Upper lobe of left lung (tissue), 6 donors: ENCODE data around the gene C3orf20. TPM values are rescaled to one million over a fixed set of nuclear protein-coding genes. Genes with fewer than 3 reads are reported as not detected.

Experiments used
- ATAC-seq, 2 donors: fragments of 200-7000 bp; cut with Tn5 transposase; one replicate each; pipeline ENCODE4 v1.9.1; 2022; ENCODE audit warnings: mild to moderate bottlenecking in 2 of 2, moderate library complexity in 2 of 2; ENCODE audit not compliant: low FRiP score in 2 of 2
- DNase-seq, 2 donors: peaks; one replicate each; pipeline ENCODE4 v3.0.0-alpha.2; 2019 to 2020
- H3K27ac ChIP-seq, 4 donors: fragments of 200-600 bp; sonication (generic); one replicate each; pipeline ENCODE4 v1.5.1; 2016 to 2019
- H3K27me3 ChIP-seq, 4 donors: fragments of 200-600 bp; sonication (generic); one replicate each; pipeline ENCODE4 v1.5.1; 2017 to 2019
- H3K36me3 ChIP-seq, 4 donors: fragments of 200-600 bp; sonication (generic); one replicate each; pipeline ENCODE4 v1.5.1; 2016 to 2019
- H3K4me1 ChIP-seq, 4 donors: fragments of 200-600 bp; sonication (generic); one replicate each; pipeline ENCODE4 v1.5.1; 2018 to 2019
- H3K4me3 ChIP-seq, 4 donors: fragments of 200-600 bp; sonication (generic); one replicate each; pipeline ENCODE4 v1.5.1; 2017 to 2019; ENCODE audit warnings: mild to moderate bottlenecking in 2 of 4, moderate library complexity in 1 of 4
- H3K9me3 ChIP-seq, 4 donors: fragments of 200-600 bp; sonication (generic); one replicate each; pipeline ENCODE4 v1.5.1; 2018 to 2019
- EP300 ChIP-seq, 4 donors: sonication (generic); formaldehyde crosslinking; IDR thresholded peaks; one replicate each; pipeline ENCODE4 v1.5.1; 2017; ENCODE audit warnings: antibody characterized with exemption in 4 of 4, control low read depth in 2 of 4
- POLR2A ChIP-seq, 4 donors: fragments of 450-650 bp; IDR thresholded peaks; one replicate each; pipeline ENCODE4 v1.5.1; 2016 to 2017; ENCODE audit warnings: antibody characterized with exemption in 4 of 4, mild to moderate bottlenecking in 2 of 4
- POLR2AphosphoS5 ChIP-seq, 2 donors: sonication (generic); formaldehyde crosslinking; IDR thresholded peaks; one replicate each; pipeline ENCODE4 v1.5.1; 2017; ENCODE audit warnings: antibody characterized with exemption in 2 of 2
- WGBS, 2 donors: methylation state at CpG; one replicate each; pipeline ENCODE4 v1.1.5; 2017 to 2018; 5-methylcytosine and 5-hydroxymethylcytosine counted together
- total RNA-seq, 6 donors: library from RNA; depleted of rRNA in 4 of 6; stranded (reverse); fragments of >200 nt in 4 of 6; gene quantifications; one replicate each; pipeline versions ENCODE4 v1.1.0 to v1.2.1, GENCODE V29; 2016 to 2021
- TF ChIP-seq, protein P1 (sequence below), 6 experiments: fragments of 450-650 bp in 4 of 6; fragments of 200-600 bp in 2 of 6; sonication (generic) in 2 of 6; IDR thresholded peaks; one replicate each; pipeline ENCODE4 v1.5.1; 2016 to 2019; ENCODE audit warnings: antibody characterized with exemption in 6 of 6
- donor health status: DM: no; HTN: no; CAD: no; lungs with moderate emphysema.
- donor health status: DM: no; HTN: yes; CAD: no; lungs with severe emphysema.

C3orf20 gene
- total RNA-seq, 6 donors from 2014 or later, result 0.09 to 0.11 (median 0.10) TPM; not detected in 3

GRCh38 chr3:14767245-14768051 is 92.5 kb downstream of the C3orf20 start:
- Histone ChIP-seq H3K27ac (no peak overlapping the region), H3K9me3 (no peaks in the 10 kb centered on the region), H3K27me3 (no peaks in the 10 kb centered on the region), H3K36me3 (no peaks in the 10 kb centered on the region), H3K4me3 (no peak overlapping the region), H3K4me1 (no peaks in the 10 kb centered on the region)
- TF ChIP-seq POLR2AphosphoS5 (IDR thresholded peaks at IDR 0.05) (no peak), POLR2A (IDR thresholded peaks at IDR 0.05) (no peak), EP300 (IDR thresholded peaks at IDR 0.05) (no peak)
- TF ChIP-seq, protein P1, sequence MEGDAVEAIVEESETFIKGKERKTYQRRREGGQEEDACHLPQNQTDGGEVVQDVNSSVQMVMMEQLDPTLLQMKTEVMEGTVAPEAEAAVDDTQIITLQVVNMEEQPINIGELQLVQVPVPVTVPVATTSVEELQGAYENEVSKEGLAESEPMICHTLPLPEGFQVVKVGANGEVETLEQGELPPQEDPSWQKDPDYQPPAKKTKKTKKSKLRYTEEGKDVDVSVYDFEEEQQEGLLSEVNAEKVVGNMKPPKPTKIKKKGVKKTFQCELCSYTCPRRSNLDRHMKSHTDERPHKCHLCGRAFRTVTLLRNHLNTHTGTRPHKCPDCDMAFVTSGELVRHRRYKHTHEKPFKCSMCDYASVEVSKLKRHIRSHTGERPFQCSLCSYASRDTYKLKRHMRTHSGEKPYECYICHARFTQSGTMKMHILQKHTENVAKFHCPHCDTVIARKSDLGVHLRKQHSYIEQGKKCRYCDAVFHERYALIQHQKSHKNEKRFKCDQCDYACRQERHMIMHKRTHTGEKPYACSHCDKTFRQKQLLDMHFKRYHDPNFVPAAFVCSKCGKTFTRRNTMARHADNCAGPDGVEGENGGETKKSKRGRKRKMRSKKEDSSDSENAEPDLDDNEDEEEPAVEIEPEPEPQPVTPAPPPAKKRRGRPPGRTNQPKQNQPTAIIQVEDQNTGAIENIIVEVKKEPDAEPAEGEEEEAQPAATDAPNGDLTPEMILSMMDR (IDR thresholded peaks at IDR 0.05), result no peak
- ATAC-seq (no peak), DNase-seq (no peak)
- WGBS, 2 donors, result 83 to 85% methylated on average over 9 of the region's 9 CpGs

DNA sequence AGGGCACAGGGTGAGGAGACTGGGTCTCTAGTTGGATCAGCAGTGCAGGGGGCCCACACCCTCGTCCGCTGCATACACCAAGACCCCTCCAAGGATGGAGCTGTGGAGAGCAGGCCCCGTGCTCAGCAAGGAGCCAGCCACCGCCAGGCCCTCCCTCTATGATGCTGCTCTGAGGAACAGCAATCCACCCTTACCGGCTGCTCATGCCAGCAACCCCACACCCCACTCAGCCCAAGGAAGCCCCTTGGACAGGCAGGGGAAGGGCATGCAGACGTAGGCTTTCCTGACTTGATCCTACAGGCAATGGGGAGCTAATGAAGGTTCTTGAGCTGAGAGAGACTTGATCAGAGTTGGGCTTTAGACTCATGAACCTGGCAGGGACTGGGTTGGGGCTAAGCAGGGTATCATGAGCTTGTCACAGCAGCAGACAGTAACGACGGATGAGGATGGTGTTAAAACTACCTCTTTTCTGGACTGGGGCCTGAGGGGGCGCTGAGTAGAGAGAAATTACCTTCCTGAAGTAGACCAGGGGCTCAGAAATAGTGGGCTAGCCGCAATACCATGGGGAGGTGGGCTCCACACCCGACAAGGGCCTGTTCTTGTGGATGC is 93.3 kb downstream of the C3orf20 start:
- H3K9me3 ChIP-seq, result no peaks in the 10 kb centered on the region
- no peaks in the 10 kb centered on the region for H3K27me3 ChIP-seq
- no peak overlapping the region for H3K27ac ChIP-seq
- no peaks in the 10 kb centered on the region for H3K36me3 ChIP-seq
- no peak for ATAC-seq
- TF ChIP-seq, protein P1 (IDR thresholded peaks at IDR 0.05), result no peak
- no peak for TF ChIP-seq POLR2AphosphoS5 (IDR thresholded peaks at IDR 0.05)
- no peak for TF ChIP-seq EP300 (IDR thresholded peaks at IDR 0.05)
- TF ChIP-seq POLR2A (IDR thresholded peaks at IDR 0.05), result no peak
- no peak overlapping the region for H3K4me3 ChIP-seq
- 84 to 91% methylated on average over 7 to 11 of the region's 11 CpGs for WGBS, 2 donors
- DNase-seq, result no peak
- H3K4me1 ChIP-seq, result no peaks in the 10 kb centered on the region

DNA sequence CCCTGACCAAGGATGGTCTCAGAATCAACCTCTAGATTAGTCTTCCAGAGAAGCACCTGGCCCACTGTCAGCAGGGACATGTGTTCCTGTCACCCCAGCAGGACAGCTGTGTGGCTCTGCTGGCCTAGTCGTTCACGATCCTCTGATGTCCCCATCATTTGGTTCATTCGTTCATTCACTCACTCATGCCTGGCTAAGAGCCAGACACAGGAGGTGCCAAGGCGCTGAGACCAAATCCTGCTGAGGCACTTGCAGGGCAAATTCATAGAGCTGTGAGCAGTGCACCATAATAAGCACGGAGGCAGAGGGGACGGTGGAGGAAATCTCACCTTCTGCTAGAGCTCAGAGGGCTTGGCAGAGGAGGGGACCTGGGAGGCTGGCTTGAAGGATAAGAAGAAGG is 93.9 kb downstream of the C3orf20 start:
- TF ChIP-seq POLR2AphosphoS5 (IDR thresholded peaks at IDR 0.05) (no peak), POLR2A (IDR thresholded peaks at IDR 0.05) (no peak), EP300 (IDR thresholded peaks at IDR 0.05) (no peak)
- TF ChIP-seq, protein P1 (IDR thresholded peaks at IDR 0.05), result no peak
- no peak overlapping the region for H3K4me3 ChIP-seq
- no peaks in the 10 kb centered on the region for H3K27me3 ChIP-seq
- 74 to 93% methylated on average over 4 to 6 of the region's 6 CpGs for whole genome bisulfite sequencing, 2 donors
- ATAC-seq, result no peak
- no peak overlapping the region for H3K27ac ChIP-seq
- no peaks in the 10 kb centered on the region for H3K9me3 ChIP-seq
- no peaks in the 10 kb centered on the region for H3K4me1 ChIP-seq
- DNase-seq, result no peak
- no peaks in the 10 kb centered on the region for H3K36me3 ChIP-seq

- no peak overlapping the region for H3K27ac ChIP-seq
- H3K27me3 ChIP-seq, result no peaks in the 10 kb centered on the region
- H3K9me3 ChIP-seq, result no peaks in the 10 kb centered on the region
- TF ChIP-seq POLR2AphosphoS5 (IDR thresholded peaks at IDR 0.05), result no peak
- no peak for TF ChIP-seq EP300 (IDR thresholded peaks at IDR 0.05)
- no peak for TF ChIP-seq POLR2A (IDR thresholded peaks at IDR 0.05)
- TF ChIP-seq, protein P1 (IDR thresholded peaks at IDR 0.05), result no peak
- H3K4me1 ChIP-seq, result no peaks in the 10 kb centered on the region
- ATAC-seq, result no peak
- 84 to 93% methylated on average over 11 of the region's 11 CpGs for WGBS, 2 donors
- DNase-seq, result no peak
- no peak overlapping the region for H3K4me3 ChIP-seq
- no peaks in the 10 kb centered on the region for H3K36me3 ChIP-seq
Observed at GRCh38 chr3:14769544-14770325, 94.8 kb downstream of the C3orf20 start.
